HepG2 (cell line): ENCODE data around the gene CDCA5. TPM values are rescaled to one million over a fixed set of nuclear protein-coding genes. Genes with fewer than 3 reads are reported as not detected.

Experiments used
- CHD2 ChIP-seq: IDR thresholded peaks from 2 replicates; pipeline ENCODE4 v1.6.1; 2011; ENCODE audit warnings: low read depth, low read length, improper control_type of control experiment
- E2F1 ChIP-seq: sonication (generic); formaldehyde crosslinking; IDR thresholded peaks from 2 replicates; pipeline ENCODE4 v1.5.0; 2020; ENCODE audit warnings: missing genetic modification reagents
- FOSL2 ChIP-seq: sonication (generic); formaldehyde crosslinking; IDR thresholded peaks from 2 replicates; pipeline ENCODE4 v1.4.0; 2020; ENCODE audit warnings: missing genetic modification reagents
- FOXO1 ChIP-seq: sonication (generic); formaldehyde crosslinking; IDR thresholded peaks from 2 replicates; pipeline ENCODE4 v1.4.0; 2020; ENCODE audit warnings: missing genetic modification reagents
- GRHL1 ChIP-seq: sonication (generic); formaldehyde crosslinking; conservative IDR thresholded peaks from 2 replicates; pipeline ENCODE4 v1.8.0; 2022; ENCODE audit warnings: missing genetic modification reagents
- HDAC2 ChIP-seq: sonication (generic); formaldehyde crosslinking; IDR thresholded peaks from 2 replicates; pipeline ENCODE4 v1.4.0; 2020; ENCODE audit warnings: missing genetic modification reagents
- HNRNPLL ChIP-seq: fragments of 200-400 bp; formaldehyde crosslinking; IDR thresholded peaks from 2 replicates; pipeline ENCODE4 v1.6.1; 2017; ENCODE audit warnings: mild to moderate bottlenecking, low read depth, low read length; ENCODE audit not compliant: poor library complexity, severe bottlenecking
- MXI1 ChIP-seq: IDR thresholded peaks from 3 replicates; pipeline ENCODE4 v1.6.1; 2012; ENCODE audit warnings: low read depth, low read length, inconsistent platforms, borderline replicate concordance
- NAIF1 ChIP-seq: sonication (generic); formaldehyde crosslinking; IDR thresholded peaks from 2 replicates; pipeline ENCODE4 v1.5.0; 2020; ENCODE audit warnings: mild to moderate bottlenecking, missing genetic modification reagents, borderline replicate concordance
- NCOA2 ChIP-seq: sonication (generic); formaldehyde crosslinking; IDR thresholded peaks from 2 replicates; pipeline ENCODE4 v1.8.0; 2022; ENCODE audit warnings: inconsistent platforms
- SPEN ChIP-seq: sonication (generic); formaldehyde crosslinking; IDR thresholded peaks from 2 replicates; pipeline ENCODE4 v1.5.1; 2020; ENCODE audit warnings: low read depth, mild to moderate bottlenecking, missing genetic modification reagents
- ZFP62 ChIP-seq: sonication (generic); formaldehyde crosslinking; IDR thresholded peaks from 2 replicates; pipeline ENCODE4 v1.4.0; 2020; ENCODE audit warnings: missing genetic modification reagents
- ZKSCAN1 ChIP-seq: fragments of 150-350 bp; IDR thresholded peaks from 2 replicates; pipeline ENCODE4 v1.6.1; 2014; ENCODE audit warnings: low read length
- ZNF143 ChIP-seq: sonication (generic); formaldehyde crosslinking; IDR thresholded peaks from 2 replicates; pipeline ENCODE4 v1.4.0; 2020; ENCODE audit warnings: missing genetic modification reagents
- ZNF33A ChIP-seq: sonication (generic); formaldehyde crosslinking; IDR thresholded peaks from 2 replicates; pipeline ENCODE4 v1.5.1; 2020; ENCODE audit warnings: missing genetic modification reagents, mild to moderate bottlenecking, moderate library complexity, borderline replicate concordance
- ZNF710 ChIP-seq: sonication (generic); formaldehyde crosslinking; IDR thresholded peaks from 2 replicates; pipeline ENCODE4 v1.5.0; 2020; ENCODE audit warnings: mild to moderate bottlenecking, missing genetic modification reagents, borderline replicate concordance
- ZNF768 ChIP-seq: sonication (generic); formaldehyde crosslinking; IDR thresholded peaks from 2 replicates; pipeline ENCODE4 v1.4.0; 2020; ENCODE audit warnings: missing genetic modification reagents
- ZNF782 ChIP-seq: sonication (generic); formaldehyde crosslinking; IDR thresholded peaks from 2 replicates; pipeline ENCODE4 v1.4.0; 2020; ENCODE audit warnings: missing genetic modification reagents, mild to moderate bottlenecking, borderline replicate concordance
- polyA plus RNA-seq, 8 experiments: library from polyadenylated mRNA; depleted of rRNA in 3 of 8; stranded (reverse) in 7 of 8; unstranded in 1 of 8; fragments of >200 nt; fragmentation: Illumina TruSeq in 4 of 8; extraction: Trizol in 4 of 8; gene quantifications; 2 replicates each; pipeline versions ENCODE4 v1.2.1 to v1.2.3, GENCODE V29; 2011 to 2016; ENCODE audit warnings: low read depth in 4 of 8, missing spikeins in 1 of 8, mixed read lengths in 1 of 8; ENCODE audit not compliant: insufficient read depth in 1 of 8
- total RNA-seq, 5 experiments: library from RNA; depleted of rRNA; stranded (reverse); fragments of >200 nt; fragmentation: Illumina TruSeq; extraction: Trizol; gene quantifications; 2 replicates each; pipeline ENCODE4 v1.2.3, GENCODE V29; 2016; ENCODE audit warnings: low read depth in 1 of 5
- TF ChIP-seq, protein P1 (sequence below): sonication (generic); formaldehyde crosslinking; IDR thresholded peaks from 2 replicates; pipeline ENCODE4 v1.5.0; 2020; ENCODE audit warnings: mild to moderate bottlenecking, missing genetic modification reagents, moderate library complexity
- TF ChIP-seq, protein P2 (sequence below): sonication (generic); formaldehyde crosslinking; IDR thresholded peaks from 2 replicates; pipeline ENCODE4 v1.4.0; 2020; ENCODE audit warnings: missing genetic modification reagents

The CDCA5 gene
- total and polyA plus RNA-seq, 2 of the 13 experiments (the other 11 are each of a cell fraction or from before 2014, with no cell fraction given), result 13.5 to 50.6 TPM

DNA sequence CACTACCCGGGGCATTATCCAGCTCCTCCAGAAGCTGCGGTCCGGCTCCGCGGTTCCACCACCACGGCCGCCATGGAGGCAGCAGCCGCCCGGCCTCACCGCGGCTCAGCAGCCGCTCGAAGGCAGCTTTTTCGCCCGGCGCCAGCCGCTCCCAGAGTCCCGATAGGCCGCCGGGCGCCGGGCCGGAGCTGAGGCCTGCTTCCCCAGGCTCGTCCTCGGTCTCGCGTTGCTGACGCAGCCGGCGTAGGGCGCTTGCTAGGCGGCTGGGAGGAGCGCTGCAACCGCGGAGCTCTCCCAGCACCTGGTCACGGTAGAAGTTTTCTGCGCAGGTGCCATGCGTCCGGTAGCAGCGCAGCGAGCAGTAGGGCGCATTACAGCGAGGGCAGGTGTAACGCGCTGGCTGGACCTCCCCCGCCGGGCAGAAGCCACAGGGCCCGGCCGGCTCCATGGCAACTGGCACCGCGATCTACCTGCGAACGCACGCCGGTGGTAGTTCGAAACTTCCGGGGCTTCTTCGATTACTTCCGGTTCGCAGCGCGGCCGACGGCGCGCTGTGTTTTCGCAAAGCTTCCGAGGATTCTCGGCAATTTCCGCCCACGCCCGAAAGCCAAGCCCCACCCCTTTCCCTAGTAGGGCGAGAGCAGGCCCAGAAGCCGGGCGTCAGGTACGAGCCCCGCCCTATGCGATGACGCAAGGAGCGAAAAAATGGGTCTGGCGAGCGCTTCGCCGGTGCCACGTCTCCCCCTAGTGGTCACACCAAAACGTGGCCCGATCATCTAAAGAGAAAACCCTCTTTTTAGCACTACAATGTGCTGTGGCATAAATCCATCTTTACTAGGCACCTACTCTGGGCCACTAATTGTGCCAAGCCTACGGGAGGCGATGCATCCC, 33.6 kb upstream of the CDCA5 start, which contains the start of gene ZNHIT2 (continued):
- TF ChIP-seq, protein P1, sequence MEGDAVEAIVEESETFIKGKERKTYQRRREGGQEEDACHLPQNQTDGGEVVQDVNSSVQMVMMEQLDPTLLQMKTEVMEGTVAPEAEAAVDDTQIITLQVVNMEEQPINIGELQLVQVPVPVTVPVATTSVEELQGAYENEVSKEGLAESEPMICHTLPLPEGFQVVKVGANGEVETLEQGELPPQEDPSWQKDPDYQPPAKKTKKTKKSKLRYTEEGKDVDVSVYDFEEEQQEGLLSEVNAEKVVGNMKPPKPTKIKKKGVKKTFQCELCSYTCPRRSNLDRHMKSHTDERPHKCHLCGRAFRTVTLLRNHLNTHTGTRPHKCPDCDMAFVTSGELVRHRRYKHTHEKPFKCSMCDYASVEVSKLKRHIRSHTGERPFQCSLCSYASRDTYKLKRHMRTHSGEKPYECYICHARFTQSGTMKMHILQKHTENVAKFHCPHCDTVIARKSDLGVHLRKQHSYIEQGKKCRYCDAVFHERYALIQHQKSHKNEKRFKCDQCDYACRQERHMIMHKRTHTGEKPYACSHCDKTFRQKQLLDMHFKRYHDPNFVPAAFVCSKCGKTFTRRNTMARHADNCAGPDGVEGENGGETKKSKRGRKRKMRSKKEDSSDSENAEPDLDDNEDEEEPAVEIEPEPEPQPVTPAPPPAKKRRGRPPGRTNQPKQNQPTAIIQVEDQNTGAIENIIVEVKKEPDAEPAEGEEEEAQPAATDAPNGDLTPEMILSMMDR (CRISPR knock-in tag), result peak; percentile 97
- TF ChIP-seq ZNF143 (no peak), ZFP62 (no peak), NAIF1 (CRISPR knock-in tag) (peak; percentile 72; the same call in 1 of the 2 replicates), GRHL1 (CRISPR knock-in tag) (no peak), ZNF768 (CRISPR knock-in tag) (peak; percentile 27; the same call in 1 of the 2 replicates), CHD2 (peak; percentile 62; the same call in 1 of the 2 replicates), HNRNPLL (peak; percentile 89), MXI1 (peak; percentile 98; the same call in 2 of the 3 replicates), NCOA2 (peak; percentile 47), HDAC2 (peak; percentile 62; the same call in 1 of the 2 replicates), E2F1 (CRISPR knock-in tag) (peak; percentile 64; the same call in 1 of the 2 replicates), FOSL2 (CRISPR knock-in tag) (peak; percentile 61), ZNF782 (peak; percentile 68), ZKSCAN1 (no peak), SPEN (CRISPR knock-in tag) (peak; percentile 80), FOXO1 (peak; percentile 28), ZNF33A (CRISPR knock-in tag) (peak; percentile 75; the same call in 1 of the 2 replicates), ZNF710 (CRISPR knock-in tag) (peak; percentile 31; the same call in 1 of the 2 replicates)
- TF ChIP-seq, protein P2, sequence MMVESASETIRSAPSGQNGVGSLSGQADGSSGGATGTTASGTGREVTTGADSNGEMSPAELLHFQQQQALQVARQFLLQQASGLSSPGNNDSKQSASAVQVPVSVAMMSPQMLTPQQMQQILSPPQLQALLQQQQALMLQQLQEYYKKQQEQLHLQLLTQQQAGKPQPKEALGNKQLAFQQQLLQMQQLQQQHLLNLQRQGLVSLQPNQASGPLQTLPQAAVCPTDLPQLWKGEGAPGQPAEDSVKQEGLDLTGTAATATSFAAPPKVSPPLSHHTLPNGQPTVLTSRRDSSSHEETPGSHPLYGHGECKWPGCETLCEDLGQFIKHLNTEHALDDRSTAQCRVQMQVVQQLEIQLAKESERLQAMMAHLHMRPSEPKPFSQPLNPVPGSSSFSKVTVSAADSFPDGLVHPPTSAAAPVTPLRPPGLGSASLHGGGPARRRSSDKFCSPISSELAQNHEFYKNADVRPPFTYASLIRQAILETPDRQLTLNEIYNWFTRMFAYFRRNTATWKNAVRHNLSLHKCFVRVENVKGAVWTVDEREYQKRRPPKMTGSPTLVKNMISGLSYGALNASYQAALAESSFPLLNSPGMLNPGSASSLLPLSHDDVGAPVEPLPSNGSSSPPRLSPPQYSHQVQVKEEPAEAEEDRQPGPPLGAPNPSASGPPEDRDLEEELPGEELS (CRISPR knock-in tag), result 0 out of 2 replicates have a peak, but pooled peaks have one; percentile 41
